HL-60 (cell line): ENCODE measurements around the gene XPNPEP1.
A peak's percentile ranks its signal among the peaks of the same experiment; 100 is the strongest.

Experiments
- DNase-seq, 2 experiments: peaks; one replicate each; pipeline ENCODE4 v3.0.0-alpha.2; 2010 to 2020; ENCODE audit warnings: low read depth in 1 of 2, low spot score in 1 of 2
- H3K27ac ChIP-seq: fragments of 250-450 bp; sonication (Bioruptor Pico); replicated peaks from 2 replicates; pipeline ENCODE4 v1.5.1; 2020; ENCODE audit warnings: mild to moderate bottlenecking, moderate library complexity
- H3K27me3 ChIP-seq: fragments of 250-450 bp; sonication (Bioruptor Pico); 2 replicates; pipeline ENCODE4 v1.5.1; 2021; ENCODE audit warnings: mild to moderate bottlenecking, moderate library complexity; ENCODE audit not compliant: insufficient read depth, poor library complexity, severe bottlenecking
- H3K4me3 ChIP-seq: replicated peaks from 2 replicates; pipeline ENCODE4 v1.5.1; 2011; ENCODE audit warnings: mild to moderate bottlenecking, control low read depth, low read length; ENCODE audit not compliant: insufficient read depth
- CTCF ChIP-seq: IDR thresholded peaks from one replicate; pipeline ENCODE4 v1.5.1; 2011; ENCODE audit warnings: low read length, control low read depth, inconsistent platforms; ENCODE audit not compliant: insufficient read depth
- GABPA ChIP-seq: IDR thresholded peaks from 2 replicates; pipeline ENCODE4 v1.6.1; 2012; ENCODE audit warnings: low read depth
- POLR2AphosphoS5 ChIP-seq: IDR thresholded peaks from 2 replicates; pipeline ENCODE4 v1.6.1; 2012; ENCODE audit warnings: low read depth
- REST ChIP-seq: IDR thresholded peaks from 2 replicates; pipeline ENCODE4 v1.6.1; 2012; ENCODE audit warnings: low read depth; ENCODE audit not compliant: insufficient replicate concordance
- SPI1 ChIP-seq: IDR thresholded peaks from 2 replicates; pipeline ENCODE4 v1.6.1; 2012; ENCODE audit warnings: low read depth, mild to moderate bottlenecking, borderline replicate concordance
- long read RNA-seq: library from polyadenylated mRNA; unstranded; transcript quantifications from one replicate; pipeline ENCODE4 v2.0.0, GENCODE V29; 2020

XPNPEP1 gene
- long read RNA-seq, transcript XPNPEP1-218 (21 exons, 2,539 nt): major isoform, 711 of 1,017 reads
- long read RNA-seq, partial matches to known transcripts: 52 of 1,017 reads
- long read RNA-seq, other reads (novel, unspliced or antisense): 243 of 1,017 reads

DNA sequence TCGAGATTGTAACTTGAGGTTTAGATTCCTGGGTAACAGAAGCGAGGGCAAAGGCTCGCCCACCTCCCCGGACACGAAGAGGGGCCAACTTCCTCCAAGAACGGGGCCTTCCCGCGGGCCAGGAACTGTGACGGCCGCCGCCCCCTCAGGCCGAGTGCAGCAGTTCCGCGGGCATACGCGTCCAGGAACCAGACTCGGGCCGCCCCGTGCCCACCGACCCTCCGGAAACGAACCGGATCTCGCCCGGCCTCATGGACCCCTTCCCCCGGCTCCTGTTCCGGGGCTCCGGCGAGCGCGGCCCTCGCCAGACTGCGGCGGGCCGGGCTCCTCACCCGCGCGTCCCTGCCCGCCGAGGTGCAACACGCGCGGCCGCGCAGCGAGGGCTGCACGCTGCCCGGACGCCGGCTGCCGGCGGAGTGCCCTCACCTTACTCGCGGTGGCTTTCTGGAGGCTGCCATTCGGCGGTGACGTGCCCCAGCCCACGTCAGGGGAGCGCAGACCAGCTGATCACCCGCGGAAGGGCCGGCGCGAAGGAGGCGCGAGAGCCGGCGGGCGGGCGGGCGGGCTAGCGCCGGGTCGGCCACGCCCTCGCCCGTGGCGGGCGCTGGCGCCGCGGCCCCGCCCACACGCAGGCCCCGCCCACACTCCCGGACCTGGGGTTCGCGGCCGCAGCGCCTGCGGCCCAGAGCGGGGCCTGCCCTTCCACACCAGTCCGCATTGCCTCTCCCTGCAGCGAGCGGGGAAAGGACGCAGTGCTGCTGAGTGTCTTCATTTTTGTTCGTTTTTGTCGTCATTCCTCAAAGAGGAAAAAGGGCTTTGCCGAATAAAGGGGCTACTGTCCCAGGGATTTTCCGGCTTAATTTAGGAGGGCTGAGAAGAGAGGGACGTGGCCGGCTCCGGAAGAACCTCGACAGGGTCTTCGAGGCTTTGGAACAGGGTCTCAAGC, at the start of gene XPNPEP1:
TSS of gene XPNPEP1 (minus strand) at position 536 of the 946 bp plus-strand sequence. CDS start at position 458, 78 bp downstream.
- H3K27ac ChIP-seq: peak within 1 kb of the TSS; percentile 89
- TF ChIP-seq REST (no peak), SPI1 (no peak), POLR2AphosphoS5 (peak; percentile 83)
- DNase-seq: peak; percentile 74 to 83
- peak within 1 kb of the TSS; percentile 79 for H3K4me3 ChIP-seq
- no peaks in the 10 kb centered on the region for H3K27me3 ChIP-seq

- Histone ChIP-seq H3K27me3 (no peaks in the 10 kb centered on the region), H3K27ac (no peak overlapping the region), H3K4me3 (no peak overlapping the region)
- TF ChIP-seq REST (no peak), POLR2AphosphoS5 (no peak), CTCF (no peak), SPI1 (no peak), GABPA (no peak)
- DNase-seq: no peak
These were observed 49.2 kb upstream of the XPNPEP1 start for GRCh38 chr10:109972372-109973001.

GRCh38 chr10:109971634-109972033, 48.3 kb upstream of the XPNPEP1 start:
- no peaks in the 10 kb centered on the region for H3K27me3 ChIP-seq
- H3K27ac ChIP-seq: no peak overlapping the region
- TF ChIP-seq GABPA: no peak
- H3K4me3 ChIP-seq: no peak overlapping the region
- no peak for DNase-seq

DNA sequence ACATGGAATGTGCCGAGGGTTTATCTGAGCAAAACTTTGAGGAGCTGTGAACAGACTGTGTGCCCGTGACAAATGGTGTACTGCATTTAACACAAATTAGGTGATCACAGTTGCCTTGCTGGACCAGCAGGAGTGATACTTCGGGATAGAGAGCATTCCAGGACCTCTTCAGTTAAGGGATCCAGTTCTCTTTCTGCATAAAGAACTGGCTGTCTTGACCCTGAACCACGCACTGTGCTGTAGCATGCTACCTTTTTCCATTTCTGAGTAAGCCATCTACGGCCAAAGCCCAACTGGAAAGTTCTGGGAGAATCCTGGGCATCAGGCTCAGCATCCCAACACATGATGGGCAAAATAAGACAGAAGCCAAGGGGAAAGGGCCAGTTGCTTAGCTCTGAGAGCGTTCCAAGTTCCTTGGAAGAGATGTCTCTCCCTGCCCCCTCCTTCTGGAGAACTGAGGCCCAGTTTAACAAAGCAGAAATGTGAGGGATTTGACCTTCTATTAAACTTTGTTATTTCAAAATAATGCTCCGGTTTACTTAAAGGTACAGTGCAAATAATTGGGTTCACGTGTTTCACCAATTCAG, 46.5 kb upstream of the XPNPEP1 start:
- TF ChIP-seq GABPA (no peak), POLR2AphosphoS5 (no peak), REST (no peak), SPI1 (no peak), CTCF (no peak)
- Histone ChIP-seq H3K27ac (no peak overlapping the region), H3K4me3 (no peak overlapping the region), H3K27me3 (no peaks in the 10 kb centered on the region)
- no peak for DNase-seq
